HepG2 (cell line): ENCODE measurements around the gene BRD1. TPM values are rescaled to one million over a fixed set of nuclear protein-coding genes. Genes with fewer than 3 reads are reported as not detected.
A peak's percentile ranks its signal among the peaks of the same experiment; 100 is the strongest.

Experiments used
- ATAC-seq: fragments of 200-7000 bp; cut with Tn5 transposase; 3 replicates; pipeline ENCODE4 v1.9.1; 2020; ENCODE audit warnings: mild to moderate bottlenecking, moderate library complexity
- BruUV-seq: library from RNA; stranded (reverse); fragments of 400-500 nt; replicated peaks from 2 replicates; lab custom pipeline; 2021; lab: Mats Ljungman, UMichigan
- CTCF ChIA-PET: fragments of 300-600 bp; formaldehyde crosslinking; extraction: SDS; loops from one replicate; lab custom pipeline; 2021; ENCODE audit warnings: low total read pairs, inconsistent platforms, low intra/inter-chr PET ratio; lab: Yijun Ruan, JAX
- POLR2A ChIA-PET: fragments of 350-600 bp; sonication (Branson Sonifier 250); formaldehyde crosslinking; loops from one replicate; lab custom pipeline; 2020; ENCODE audit warnings: antibody characterized with exemption, inconsistent platforms; lab: Yijun Ruan, JAX
- DNase-seq: peaks from one replicate; pipeline ENCODE4 v3.0.0-alpha.2; 2015; ENCODE audit warnings: low spot score
- FAIRE-seq: peaks from 3 replicates; lab custom pipeline; 2011; peaks lifted over from hg19 to GRCh38; lab: Jason Lieb, UNC
- H2AFZ ChIP-seq: one replicate; pipeline ENCODE4 v1.6.1; 2011; ENCODE audit warnings: low read length, inconsistent platforms
- H3K27ac ChIP-seq: fragments of 300-600 bp; 3 replicates; pipeline ENCODE4 v1.8.0; 2011; ENCODE audit warnings: mixed run types, mild to moderate bottlenecking, mixed read lengths, low read length, inconsistent platforms; ENCODE audit not compliant: insufficient read depth; ENCODE audit errors: extremely low read length
- H3K27me3 ChIP-seq, 2 experiments: fragments of 200-600 bp in 1 of 2; 2 replicates in 1 of 2; 3 replicates in 1 of 2; pipeline versions ENCODE4 v1.6.0 to v1.8.0; 2011; ENCODE audit warnings: low read length in 2 of 2, mild to moderate bottlenecking in 2 of 2, moderate library complexity in 2 of 2, inconsistent platforms in 1 of 2; ENCODE audit not compliant: insufficient read depth in 2 of 2, control insufficient read depth in 1 of 2
- H3K36me3 ChIP-seq, 2 experiments: fragments of 200-600 bp in 1 of 2; replicated peaks in 1 of 2; 2 replicates in 1 of 2; 3 replicates in 1 of 2; pipeline versions ENCODE4 v1.5.1 to v1.8.0; 2011; ENCODE audit warnings: low read length in 2 of 2, inconsistent platforms in 1 of 2; ENCODE audit not compliant: insufficient read depth in 2 of 2, control insufficient read depth in 1 of 2
- H3K4me1 ChIP-seq: 2 replicates; pipeline ENCODE4 v1.5.1; 2012; ENCODE audit warnings: low read length, inconsistent platforms; ENCODE audit not compliant: insufficient read depth
- H3K4me2 ChIP-seq: 2 replicates; pipeline ENCODE4 v1.6.0; 2011; ENCODE audit warnings: low read depth, low read length, inconsistent platforms
- H3K4me3 ChIP-seq, 3 experiments: fragments of 200-600 bp in 1 of 3; sonication (generic), shearing (Covaris generic) in 1 of 3; replicated peaks in 1 of 3; 2 replicates each; pipeline ENCODE4 v1.5.1; 2011 to 2016; ENCODE audit warnings: low read length in 3 of 3, inconsistent platforms in 2 of 3, low read depth in 2 of 3, mild to moderate bottlenecking in 2 of 3, control low read depth in 1 of 3, mixed read lengths in 1 of 3; ENCODE audit not compliant: insufficient read depth in 1 of 3
- H3K79me2 ChIP-seq: one replicate; pipeline ENCODE4 v1.6.1; 2011; ENCODE audit warnings: low read length, inconsistent platforms; ENCODE audit not compliant: insufficient read depth
- H3K9ac ChIP-seq: 2 replicates; pipeline ENCODE4 v1.6.0; 2011; ENCODE audit warnings: mild to moderate bottlenecking, low read depth, low read length, inconsistent platforms; ENCODE audit not compliant: insufficient read depth
- H3K9me3 ChIP-seq: 2 replicates; pipeline ENCODE4 v1.5.1; 2012; ENCODE audit warnings: mild to moderate bottlenecking, low read length
- H4K20me1 ChIP-seq: 2 replicates; pipeline ENCODE4 v1.6.0; 2011; ENCODE audit warnings: inconsistent platforms, mild to moderate bottlenecking, low read length, moderate library complexity; ENCODE audit not compliant: insufficient read depth
- AFF4 ChIP-seq: sonication (generic); formaldehyde crosslinking; IDR thresholded peaks from 2 replicates; pipeline ENCODE4 v1.4.0; 2020; ENCODE audit warnings: missing genetic modification reagents
- DNMT3B ChIP-seq: conservative IDR thresholded peaks from 2 replicates; pipeline ENCODE4 v1.6.1; 2016; ENCODE audit warnings: missing biosample characterization, control low read depth
- MYPOP ChIP-seq: sonication (generic); formaldehyde crosslinking; IDR thresholded peaks from 2 replicates; pipeline ENCODE4 v1.8.1; 2023; ENCODE audit warnings: mild to moderate bottlenecking, moderate library complexity, missing genetic modification reagents
- PPARG ChIP-seq: conservative IDR thresholded peaks from 2 replicates; pipeline ENCODE4 v1.6.1; 2016; ENCODE audit warnings: missing biosample characterization, missing genetic modification reagents
- PRDM15 ChIP-seq: sonication (generic); formaldehyde crosslinking; IDR thresholded peaks from 2 replicates; pipeline ENCODE4 v1.4.0; 2020; ENCODE audit warnings: missing genetic modification reagents
- SP140L ChIP-seq: sonication (generic); formaldehyde crosslinking; IDR thresholded peaks from 2 replicates; pipeline ENCODE4 v1.4.0; 2020; ENCODE audit warnings: missing genetic modification reagents, borderline replicate concordance
- ZNF20 ChIP-seq: sonication (generic); formaldehyde crosslinking; IDR thresholded peaks from 2 replicates; pipeline ENCODE4 v1.4.0; 2020; ENCODE audit warnings: mild to moderate bottlenecking, moderate library complexity, missing genetic modification reagents
- ZNF329 ChIP-seq: sonication (generic); formaldehyde crosslinking; IDR thresholded peaks from 2 replicates; pipeline ENCODE4 v1.9.0; 2021; ENCODE audit warnings: low read depth, mild to moderate bottlenecking, missing genetic modification reagents
- WGBS: methylation state at CpG from one replicate; pipeline ENCODE4 v1.1.6; 2017; ENCODE audit warnings: low lambda C conversion rate; 5-methylcytosine and 5-hydroxymethylcytosine counted together
- in situ Hi-C: cut with HindIII; loops from 2 replicates; pipeline ENCODE4 v1.10.0; 2017; ENCODE audit warnings: low pct_unique_long_range_greater_than_20kb; ENCODE audit not compliant: extremely low pct_ligation_motif_present
- intact Hi-C: fragments of 100-400 bp; cut with micrococcal nuclease; formaldehyde crosslinking; loops from one replicate; pipeline ENCODE4 v1.10.0; 2022; ENCODE audit not compliant: unreplicated experiment
- polyA plus RNA-seq, 8 experiments: library from polyadenylated mRNA; depleted of rRNA in 3 of 8; stranded (reverse) in 7 of 8; unstranded in 1 of 8; fragments of >200 nt; fragmentation: Illumina TruSeq in 4 of 8; extraction: Trizol in 4 of 8; gene quantifications; 2 replicates each; pipeline versions ENCODE4 v1.2.1 to v1.2.3, GENCODE V29; 2011 to 2016; ENCODE audit warnings: low read depth in 4 of 8, missing spikeins in 1 of 8, mixed read lengths in 1 of 8; ENCODE audit not compliant: insufficient read depth in 1 of 8
- total RNA-seq, 5 experiments: library from RNA; depleted of rRNA; stranded (reverse); fragments of >200 nt; fragmentation: Illumina TruSeq; extraction: Trizol; gene quantifications; 2 replicates each; pipeline ENCODE4 v1.2.3, GENCODE V29; 2016; ENCODE audit warnings: low read depth in 1 of 5

The BRD1 gene
- total and polyA plus RNA-seq, 2 of the 13 experiments (the other 11 are each of a cell fraction or from before 2014, with no cell fraction given), result 5.1 to 12.0 TPM

GRCh38 chr22:49726022-49726681 lies 101.5 kb downstream of the BRD1 start:
- Histone ChIP-seq H2AFZ (no peak overlapping the region), H3K9me3 (no peaks in the 10 kb centered on the region), H3K27ac (no peak overlapping the region), H3K4me1 (no peaks in the 10 kb centered on the region), H4K20me1 (no peaks in the 10 kb centered on the region; the same call in 1 of the 2 replicates), H3K4me3 (no peak overlapping the region), H3K79me2 (no peaks in the 10 kb centered on the region), H3K4me2 (no peak overlapping the region), H3K27me3 (peaks cover 17 to 74% of the 10 kb centered on the region in 2 experiments), H3K9ac (no peak overlapping the region), H3K36me3 (no peaks in the 10 kb centered on the region)
- POLR2A ChIA-PET, result no interaction called here
- ATAC-seq (no peak), FAIRE-seq (no peak), DNase-seq (no peak)
- 4% methylated on average over 10 of the region's 10 CpGs for WGBS
- CTCF ChIA-PET, result no interaction called here
- in situ Hi-C loops (no loop called here), intact Hi-C loops (loop anchor here (10.0 kb wide), 1 partner anchor 291 kb away; no protein-coding TSS in a partner anchor)
- BruUV-seq, result no TSS peak
- no peak for TF ChIP-seq ZNF20 (CRISPR knock-in tag)
- TF ChIP-seq ZNF329, result peak; percentile 95

GRCh38 chr22:49725516-49725915 lies 102.2 kb downstream of the BRD1 start:
- CTCF ChIA-PET, result no interaction called here
- TF ChIP-seq DNMT3B (CRISPR knock-in tag) (no peak), PRDM15 (no peak), PPARG (CRISPR knock-in tag) (no peak), MYPOP (CRISPR knock-in tag) (no peak), AFF4 (no peak), SP140L (CRISPR knock-in tag) (no peak)

More at GRCh38 chr22:49725516-49725915, 102.2 kb downstream of the BRD1 start:
- no peak for DNase-seq
- no peaks in the 10 kb centered on the region for H3K4me1 ChIP-seq
- H3K9ac ChIP-seq, result no peak overlapping the region
- WGBS, result 66% methylated on average over 8 of the region's 19 CpGs
- no peaks in the 10 kb centered on the region; the same call in 1 of the 2 replicates for H4K20me1 ChIP-seq
- no TSS peak for BruUV-seq
- H3K4me2 ChIP-seq, result no peak overlapping the region
- in situ Hi-C loops (no loop called here), intact Hi-C loops (loop anchor here (10.0 kb wide), 1 partner anchor 291 kb away; no protein-coding TSS in a partner anchor)
- no peaks in the 10 kb centered on the region for H3K79me2 ChIP-seq
- no peak; the same call in 2 of the 3 replicates for ATAC-seq
- FAIRE-seq, result no peak
- no peak overlapping the region for H3K27ac ChIP-seq
- no peak overlapping the region for H2AFZ ChIP-seq
- POLR2A ChIA-PET, result no interaction called here
- no peak overlapping the region for H3K4me3 ChIP-seq
- no peaks in the 10 kb centered on the region for H3K36me3 ChIP-seq
- H3K9me3 ChIP-seq, result no peaks in the 10 kb centered on the region
- peaks cover 17 to 70% of the 10 kb centered on the region in 2 experiments for H3K27me3 ChIP-seq
